Memory B cell (primary cell): ENCODE results near the gene NDUFB5.
A peak's percentile ranks its signal among the peaks of the same experiment; 100 is the strongest.
"Not testable (repeated sequence)": the region's sequence is repeated elsewhere in the genome, so short reads cannot be mapped to it uniquely, and the experiment has no call there.

Experiments used
- ATAC-seq: fragments of 150-1000 bp; cut with Tn5 transposase; 2 replicates; pipeline ENCODE4 v1.10.0; 2021; ENCODE audit warnings: low read depth, mild to moderate bottlenecking, moderate library complexity
- DNase-seq, 2 donors: peaks; one replicate each; pipeline ENCODE4 v3.0.0; 2022; ENCODE audit warnings: low spot score in 2 of 2
- H3K27ac Mint-ChIP-seq: one replicate; pipeline ENCODE4 v1.8.0; 2022; ENCODE audit warnings: mild to moderate bottlenecking, moderate library complexity, mixed read lengths
- H3K27me3 Mint-ChIP-seq: one replicate; pipeline ENCODE4 v1.8.0; 2022; ENCODE audit warnings: mixed read lengths
- H3K36me3 Mint-ChIP-seq: one replicate; pipeline ENCODE4 v1.8.0; 2022; ENCODE audit warnings: mild to moderate bottlenecking, mixed read lengths
- H3K4me1 Mint-ChIP-seq: one replicate; pipeline ENCODE4 v1.8.0; 2022; ENCODE audit warnings: mixed read lengths
- H3K4me3 Mint-ChIP-seq: one replicate; pipeline ENCODE4 v1.8.0; 2022; ENCODE audit warnings: mild to moderate bottlenecking, moderate library complexity, mixed read lengths
- H3K9me3 Mint-ChIP-seq: one replicate; pipeline ENCODE4 v1.8.0; 2022; ENCODE audit warnings: mixed read lengths

The NDUFB5 gene

GRCh38 chr3:179606534-179607085 lies 2.0 kb downstream of the NDUFB5 start:
- H3K4me1 Mint-ChIP-seq: peaks cover 38% of the 10 kb centered on the region
- peaks cover 11% of the 10 kb centered on the region for H3K36me3 Mint-ChIP-seq
- peak in 1 of 2 donors; percentile 9 for DNase-seq
- ATAC-seq: peak; percentile 22
- H3K9me3 Mint-ChIP-seq: no peaks in the 10 kb centered on the region
- no peaks in the 10 kb centered on the region for H3K27me3 Mint-ChIP-seq
- peak overlapping the region; percentile 69 for H3K27ac Mint-ChIP-seq
- H3K4me3 Mint-ChIP-seq: peak overlapping the region; percentile 44

GRCh38 chr3:179608931-179609720 lies 4.5 kb downstream of the NDUFB5 start:
- ATAC-seq (peak; percentile 40), DNase-seq (peak in 1 of 2 donors; percentile 25)
- peak overlapping the region; percentile 90 for H3K27ac Mint-ChIP-seq
- peaks cover 11% of the 10 kb centered on the region for H3K36me3 Mint-ChIP-seq
- H3K27me3 Mint-ChIP-seq: no peaks in the 10 kb centered on the region
- peaks cover 41% of the 10 kb centered on the region for H3K4me1 Mint-ChIP-seq
- no peaks in the 10 kb centered on the region for H3K9me3 Mint-ChIP-seq
- peak overlapping the region; percentile 37 for H3K4me3 Mint-ChIP-seq

- H3K9me3 Mint-ChIP-seq: no peaks in the 10 kb centered on the region
- H3K4me1 Mint-ChIP-seq: peaks cover 38% of the 10 kb centered on the region
- H3K36me3 Mint-ChIP-seq: peaks cover 11% of the 10 kb centered on the region
- no peaks in the 10 kb centered on the region for H3K27me3 Mint-ChIP-seq
- H3K4me3 Mint-ChIP-seq: no peak overlapping the region
- DNase-seq: no peak
- ATAC-seq: no peak
- H3K27ac Mint-ChIP-seq: no peak overlapping the region
These were observed 5.5 kb downstream of the NDUFB5 start for GRCh38 chr3:179610066-179610465.

- no peaks in the 10 kb centered on the region for H3K27me3 Mint-ChIP-seq
- H3K4me1 Mint-ChIP-seq: peaks cover 19% of the 10 kb centered on the region
- ATAC-seq (no peak), DNase-seq (no peak)
- H3K27ac Mint-ChIP-seq: no peak overlapping the region
- H3K4me3 Mint-ChIP-seq: no peak overlapping the region
- peaks cover 9% of the 10 kb centered on the region for H3K36me3 Mint-ChIP-seq
- no peaks in the 10 kb centered on the region for H3K9me3 Mint-ChIP-seq
These were observed 9.2 kb downstream of the NDUFB5 start for GRCh38 chr3:179613807-179614206.

GRCh38 chr3:179615458-179616173 lies 11.0 kb downstream of the NDUFB5 start:
- H3K9me3 Mint-ChIP-seq: no peaks in the 10 kb centered on the region
- DNase-seq (no peak), ATAC-seq (no peak)
- H3K27ac Mint-ChIP-seq: no peak overlapping the region
- H3K27me3 Mint-ChIP-seq: no peaks in the 10 kb centered on the region
- peaks cover 21% of the 10 kb centered on the region for H3K36me3 Mint-ChIP-seq
- peaks cover 10% of the 10 kb centered on the region for H3K4me1 Mint-ChIP-seq
- no peak overlapping the region for H3K4me3 Mint-ChIP-seq

GRCh38 chr3:179622023-179622422 lies 17.4 kb downstream of the NDUFB5 start:
- H3K36me3 Mint-ChIP-seq: peaks cover 47% of the 10 kb centered on the region
- DNase-seq (no peak), ATAC-seq (no peak)
- no peak overlapping the region for H3K4me3 Mint-ChIP-seq
- no peaks in the 10 kb centered on the region for H3K9me3 Mint-ChIP-seq
- H3K4me1 Mint-ChIP-seq: no peaks in the 10 kb centered on the region
- no peak overlapping the region for H3K27ac Mint-ChIP-seq
- H3K27me3 Mint-ChIP-seq: no peaks in the 10 kb centered on the region

- Mint-ChIP-seq H3K36me3 (peaks cover 42% of the 10 kb centered on the region), H3K4me1 (no peaks in the 10 kb centered on the region), H3K27ac (no peak overlapping the region), H3K4me3 (no peak overlapping the region), H3K27me3 (no peaks in the 10 kb centered on the region), H3K9me3 (no peaks in the 10 kb centered on the region)
- ATAC-seq (no peak), DNase-seq (no peak)
These were observed 19.9 kb downstream of the NDUFB5 start for GRCh38 chr3:179624451-179624850.

- DNase-seq (no peak), ATAC-seq (no peak)
- no peak overlapping the region for H3K4me3 Mint-ChIP-seq
- peaks cover 4% of the 10 kb centered on the region for H3K36me3 Mint-ChIP-seq
- no peaks in the 10 kb centered on the region for H3K9me3 Mint-ChIP-seq
- no peak overlapping the region for H3K27ac Mint-ChIP-seq
- H3K27me3 Mint-ChIP-seq: no peaks in the 10 kb centered on the region
- H3K4me1 Mint-ChIP-seq: no peaks in the 10 kb centered on the region
These were observed 26.3 kb downstream of the NDUFB5 start for GRCh38 chr3:179630753-179631451.

- no peak for ATAC-seq
- Mint-ChIP-seq H3K27me3 (no peaks in the 10 kb centered on the region), H3K4me3 (no peak overlapping the region), H3K4me1 (no peaks in the 10 kb centered on the region), H3K27ac (no peak overlapping the region), H3K36me3 (peaks cover 1% of the 10 kb centered on the region), H3K9me3 (no peaks in the 10 kb centered on the region)
- DNase-seq: no peak
These were observed 35.9 kb downstream of the NDUFB5 start for GRCh38 chr3:179640469-179640868.

GRCh38 chr3:179642871-179643270 lies 38.3 kb downstream of the NDUFB5 start:
- H3K27ac Mint-ChIP-seq: no peak overlapping the region
- ATAC-seq (no peak), DNase-seq (no peak)
- no peak overlapping the region for H3K4me3 Mint-ChIP-seq
- no peaks in the 10 kb centered on the region for H3K27me3 Mint-ChIP-seq
- H3K4me1 Mint-ChIP-seq: no peaks in the 10 kb centered on the region
- H3K36me3 Mint-ChIP-seq: peaks cover 1% of the 10 kb centered on the region
- H3K9me3 Mint-ChIP-seq: no peaks in the 10 kb centered on the region

GRCh38 chr3:179643837-179644236 lies 39.2 kb downstream of the NDUFB5 start:
- not testable (repeated sequence) for H3K9me3 Mint-ChIP-seq, H3K27ac Mint-ChIP-seq, H3K27me3 Mint-ChIP-seq, ATAC-seq, H3K4me1 Mint-ChIP-seq, H3K36me3 Mint-ChIP-seq, H3K4me3 Mint-ChIP-seq, DNase-seq

GRCh38 chr3:179646177-179646576 lies 41.6 kb downstream of the NDUFB5 start:
- DNase-seq: no peak
- H3K27me3 Mint-ChIP-seq: no peaks in the 10 kb centered on the region
- H3K27ac Mint-ChIP-seq: no peak overlapping the region

GRCh38 chr3:179651687-179652446 lies 47.3 kb downstream of the NDUFB5 start:
- H3K4me1 Mint-ChIP-seq: peaks cover 26% of the 10 kb centered on the region
- no peaks in the 10 kb centered on the region for H3K9me3 Mint-ChIP-seq
- ATAC-seq: peak; percentile 1
- H3K36me3 Mint-ChIP-seq: peaks cover 8% of the 10 kb centered on the region
- H3K4me3 Mint-ChIP-seq: peak overlapping the region; percentile 72
- no peak for DNase-seq
- no peaks in the 10 kb centered on the region for H3K27me3 Mint-ChIP-seq
- H3K27ac Mint-ChIP-seq: peak overlapping the region; percentile 18

More at GRCh38 chr3:179646177-179646576, 41.6 kb downstream of the NDUFB5 start:
- H3K9me3 Mint-ChIP-seq: no peaks in the 10 kb centered on the region
- no peak for ATAC-seq
- H3K36me3 Mint-ChIP-seq: no peaks in the 10 kb centered on the region
- H3K4me3 Mint-ChIP-seq: no peak overlapping the region
- H3K4me1 Mint-ChIP-seq: no peaks in the 10 kb centered on the region
